Adrenal gland (tissue), 5 donors: ENCODE data around the gene QSOX1.

Experiments
- CTCF ChIP-seq, 6 experiments: fragments of 450-650 bp in 4 of 6; fragments of 200-600 bp in 2 of 6; sonication (generic) in 1 of 6; IDR thresholded peaks; 1 replicate in 5 of 6; 2 replicates in 1 of 6; pipeline versions ENCODE4 v1.5.1 to v1.8.0; 2016 to 2021; ENCODE audit warnings: antibody characterized with exemption in 6 of 6, mild to moderate bottlenecking in 2 of 6, moderate library complexity in 1 of 6
- POLR2A ChIP-seq, 2 donors: fragments of 450-650 bp; IDR thresholded peaks; one replicate each; pipeline ENCODE4 v1.6.1; 2017; ENCODE audit warnings: antibody characterized with exemption in 2 of 2, mild to moderate bottlenecking in 2 of 2, moderate library complexity in 1 of 2
- donor health status: DM: no; HTN: no; CAD: no.

GRCh38 chr1:180208264-180208663, 53.6 kb downstream of the QSOX1 start:
- no peak for TF ChIP-seq POLR2A (IDR thresholded peaks at IDR 0.05)
- TF ChIP-seq CTCF (IDR thresholded peaks at IDR 0.05), result no peak
